ENCODE results near the gene POP4.
A peak's percentile ranks its signal among the peaks of the same experiment; 100 is the strongest.

POP4 gene

DNA sequence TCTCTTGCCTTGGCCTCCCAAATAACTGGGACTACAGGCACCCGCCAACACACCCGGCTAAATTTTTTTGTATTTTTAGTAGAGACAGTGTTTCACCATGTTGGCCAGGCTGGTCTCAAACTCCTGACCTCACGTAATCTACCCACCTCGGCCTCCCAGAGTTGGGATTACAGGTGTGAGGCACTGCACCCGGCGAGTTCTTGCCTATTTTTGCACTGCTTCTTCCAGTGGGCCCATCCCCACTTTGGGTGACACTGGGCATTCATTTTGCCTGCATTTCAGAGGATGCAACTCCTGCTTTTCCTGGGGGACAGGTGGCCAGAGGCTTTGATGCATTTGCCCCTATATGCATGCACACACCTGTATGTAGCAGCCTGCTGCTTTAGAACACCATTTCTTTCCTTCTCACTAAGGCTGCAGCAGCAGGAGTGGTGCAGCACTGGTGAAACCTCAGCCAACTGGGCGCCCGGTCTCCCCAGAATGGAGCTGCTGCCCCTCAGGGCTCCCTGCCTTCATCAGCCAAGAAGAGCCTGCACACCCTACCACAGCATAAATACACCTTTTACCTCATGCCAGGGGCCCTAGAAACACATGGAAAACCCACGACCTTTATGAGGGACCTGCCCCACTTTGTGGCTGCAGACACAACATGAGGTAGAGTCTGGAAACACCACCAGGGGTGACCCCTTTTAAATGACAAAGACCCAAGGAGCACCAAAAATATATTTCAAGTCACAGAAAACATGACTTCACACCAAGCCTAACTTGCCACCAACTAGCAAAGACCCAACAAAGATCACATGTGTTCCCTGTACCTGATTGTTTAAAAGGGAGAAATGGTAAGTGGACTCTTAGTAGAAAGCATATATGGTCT lies 36.8 kb upstream of the POP4 start:
- no peaks in the 10 kb centered on the region for H3K9me3 Mint-ChIP-seq
- ATAC-seq: no peak
- H3K4me3 Mint-ChIP-seq: no peak overlapping the region
- DNase-seq (ENCODE audit: low spot score in 2 of 2): no peak
- peaks cover 13% of the 10 kb centered on the region for H3K4me1 Mint-ChIP-seq
- H3K27ac Mint-ChIP-seq: no peak overlapping the region
- H3K36me3 Mint-ChIP-seq: no peaks in the 10 kb centered on the region

DNA sequence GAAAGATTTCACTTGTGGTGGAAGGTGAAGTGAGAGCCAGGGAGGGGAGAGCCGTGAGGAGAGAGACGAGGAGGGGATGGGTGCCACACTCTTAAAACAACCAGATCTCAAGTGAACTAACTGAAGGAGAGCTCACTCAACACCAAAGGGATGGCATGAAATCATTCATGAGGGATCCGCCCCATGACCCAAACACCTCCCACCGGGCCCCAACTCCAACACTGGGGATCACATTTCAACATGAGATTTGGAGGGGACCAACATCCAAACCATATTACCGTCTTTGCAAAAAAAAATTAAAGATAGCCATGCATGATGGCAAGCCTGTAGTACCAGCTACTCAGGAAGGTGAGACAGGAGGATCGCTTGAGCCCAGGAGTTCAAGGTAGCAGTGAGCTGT lies 34.9 kb upstream of the POP4 start:
- no peak for ATAC-seq
- no peaks in the 10 kb centered on the region for H3K36me3 Mint-ChIP-seq

DNA sequence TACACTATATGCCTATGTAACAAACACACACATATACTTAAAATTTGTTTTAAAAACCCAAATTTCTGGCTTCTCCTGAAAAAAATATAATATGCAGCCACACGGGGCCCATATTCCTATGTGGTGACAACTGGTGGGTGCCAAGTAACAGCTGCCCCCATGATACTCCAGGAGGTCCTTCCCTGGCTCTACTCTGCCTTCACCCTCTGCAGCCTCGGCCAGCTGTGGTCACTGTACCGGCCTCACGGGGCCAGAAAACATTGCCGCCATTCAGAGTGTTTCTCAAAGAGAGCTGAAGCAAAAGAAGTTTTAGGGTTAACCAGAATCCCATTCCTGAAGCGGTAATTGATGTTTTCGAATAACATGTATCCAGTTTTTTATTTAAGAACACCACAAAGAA lies 32.6 kb upstream of the POP4 start:
- no peak overlapping the region for H3K4me3 Mint-ChIP-seq
- peaks cover 27% of the 10 kb centered on the region for H3K4me1 Mint-ChIP-seq
- H3K27ac Mint-ChIP-seq: no peak overlapping the region
- ATAC-seq (no peak), DNase-seq (ENCODE audit: low spot score in 2 of 2) (no peak)
- no peaks in the 10 kb centered on the region for H3K9me3 Mint-ChIP-seq
- H3K36me3 Mint-ChIP-seq: no peaks in the 10 kb centered on the region

More for the DNA sequence above, 34.9 kb upstream of the POP4 start:
- Mint-ChIP-seq H3K9me3 (no peaks in the 10 kb centered on the region), H3K4me1 (peaks cover 17% of the 10 kb centered on the region), H3K4me3 (no peak overlapping the region), H3K27ac (no peak overlapping the region)
- DNase-seq (ENCODE audit: low spot score in 2 of 2): no peak

- DNase-seq (ENCODE audit: low spot score in 2 of 2) (no peak), ATAC-seq (no peak)
- Mint-ChIP-seq H3K4me1 (peaks cover 27% of the 10 kb centered on the region), H3K27ac (no peak overlapping the region), H3K4me3 (no peak overlapping the region), H3K9me3 (no peaks in the 10 kb centered on the region), H3K36me3 (no peaks in the 10 kb centered on the region)
These were observed 31.6 kb upstream of the POP4 start for GRCh38 chr19:29574510-29574909.

DNA sequence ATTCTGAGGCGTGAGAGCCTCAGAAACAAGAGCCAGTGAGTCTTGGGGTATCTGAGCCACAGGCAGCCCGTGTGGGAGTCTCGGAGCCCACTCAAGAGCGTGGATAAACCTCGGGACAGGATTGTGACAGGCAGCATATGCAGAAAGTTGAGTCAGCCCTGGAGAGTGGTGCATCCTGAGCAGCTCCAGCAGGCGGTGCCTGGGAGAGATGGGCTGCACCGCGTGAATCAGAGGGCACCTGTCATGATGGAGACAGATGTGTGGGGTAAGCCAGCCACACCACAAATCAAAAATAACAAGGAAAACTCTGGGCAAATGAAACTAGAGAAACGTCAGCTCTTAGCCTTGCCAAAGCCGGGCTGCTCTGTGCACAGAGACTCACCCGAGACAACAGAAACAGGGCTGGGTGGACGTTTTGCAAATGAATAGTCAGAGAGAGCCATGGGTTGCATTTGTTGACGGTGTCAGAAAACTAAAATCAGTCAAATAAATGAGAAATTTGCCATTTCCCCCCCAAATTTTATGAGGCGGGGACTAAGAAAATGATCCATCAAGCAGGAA lies 30.0 kb upstream of the POP4 start:
- H3K4me3 Mint-ChIP-seq: peak overlapping the region; percentile 36
- H3K9me3 Mint-ChIP-seq: no peaks in the 10 kb centered on the region
- H3K36me3 Mint-ChIP-seq: no peaks in the 10 kb centered on the region
- ATAC-seq (peak; percentile 41), DNase-seq (ENCODE audit: low spot score in 2 of 2) (no peak)
- H3K27ac Mint-ChIP-seq: peak overlapping the region; percentile 39
- peaks cover 27% of the 10 kb centered on the region for H3K4me1 Mint-ChIP-seq

- Mint-ChIP-seq H3K27ac (no peak overlapping the region), H3K4me1 (peaks cover 27% of the 10 kb centered on the region), H3K36me3 (no peaks in the 10 kb centered on the region), H3K4me3 (peak overlapping the region; percentile 36), H3K9me3 (no peaks in the 10 kb centered on the region)
- DNase-seq (ENCODE audit: low spot score in 2 of 2) (no peak), ATAC-seq (peak; percentile 94)
These were observed 29.1 kb upstream of the POP4 start for GRCh38 chr19:29576761-29577648.

DNA sequence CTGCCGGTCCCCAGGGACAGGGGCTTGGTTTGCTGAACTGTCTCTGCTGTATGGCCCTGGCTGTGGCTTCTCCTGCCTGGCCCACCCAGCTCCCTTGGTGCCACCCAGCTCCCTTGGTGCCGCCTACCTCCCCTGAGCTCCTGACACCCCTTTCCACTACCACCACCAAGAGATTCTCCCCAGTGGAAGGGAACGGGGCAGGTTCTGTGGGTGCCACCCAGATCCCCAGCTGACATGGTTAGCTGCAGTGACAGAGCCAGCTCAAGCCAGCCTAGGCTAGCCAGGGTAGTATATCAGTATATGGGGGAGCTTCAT lies 28.5 kb upstream of the POP4 start:
- no peaks in the 10 kb centered on the region for H3K9me3 Mint-ChIP-seq
- peak overlapping the region; percentile 0 for H3K4me3 Mint-ChIP-seq
- no peak for ATAC-seq
- H3K36me3 Mint-ChIP-seq: no peaks in the 10 kb centered on the region
- H3K4me1 Mint-ChIP-seq: peaks cover 27% of the 10 kb centered on the region
- no peak overlapping the region for H3K27ac Mint-ChIP-seq
- no peak for DNase-seq (ENCODE audit: low spot score in 2 of 2)

GRCh38 chr19:29578349-29578748 lies 27.7 kb upstream of the POP4 start:
- no peak overlapping the region for H3K27ac Mint-ChIP-seq
- no peaks in the 10 kb centered on the region for H3K9me3 Mint-ChIP-seq
- ATAC-seq: no peak
- H3K4me3 Mint-ChIP-seq: no peak overlapping the region
- no peaks in the 10 kb centered on the region for H3K36me3 Mint-ChIP-seq
- H3K4me1 Mint-ChIP-seq: peaks cover 27% of the 10 kb centered on the region
- DNase-seq (ENCODE audit: low spot score in 2 of 2): no peak

DNA sequence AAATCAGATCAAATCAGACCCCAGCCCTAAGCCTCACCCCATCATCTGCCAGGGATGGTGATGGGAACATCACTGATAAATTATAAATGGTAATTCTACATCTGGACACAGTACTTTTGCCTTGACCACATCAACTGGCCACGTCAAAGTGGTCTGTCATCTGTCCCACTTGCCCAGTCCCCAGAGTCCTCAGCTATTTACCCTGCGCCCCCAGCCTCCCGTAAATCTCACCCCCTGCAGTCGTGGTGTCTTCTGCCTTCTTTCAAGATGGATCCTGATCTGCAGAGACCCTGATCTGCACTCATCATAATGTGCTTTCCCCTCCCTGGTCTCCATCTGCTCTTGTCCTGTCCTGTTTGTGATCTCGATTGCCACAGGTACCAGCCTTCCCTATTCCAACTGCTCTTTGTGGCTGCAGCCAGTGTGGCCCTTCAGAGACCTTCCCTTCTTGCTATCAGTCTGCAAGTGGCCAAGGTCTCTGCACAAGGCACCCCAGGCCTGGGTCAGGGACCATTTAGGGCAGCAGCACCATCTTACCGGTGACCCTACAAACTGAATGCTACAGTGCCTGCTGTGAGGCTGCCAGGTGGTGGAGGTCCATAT lies 26.7 kb upstream of the POP4 start:
- Mint-ChIP-seq H3K4me3 (no peak overlapping the region), H3K4me1 (peaks cover 36% of the 10 kb centered on the region), H3K9me3 (no peaks in the 10 kb centered on the region), H3K36me3 (peaks cover 6% of the 10 kb centered on the region), H3K27ac (no peak overlapping the region)
- DNase-seq (ENCODE audit: low spot score in 2 of 2) (no peak), ATAC-seq (no peak)

DNA sequence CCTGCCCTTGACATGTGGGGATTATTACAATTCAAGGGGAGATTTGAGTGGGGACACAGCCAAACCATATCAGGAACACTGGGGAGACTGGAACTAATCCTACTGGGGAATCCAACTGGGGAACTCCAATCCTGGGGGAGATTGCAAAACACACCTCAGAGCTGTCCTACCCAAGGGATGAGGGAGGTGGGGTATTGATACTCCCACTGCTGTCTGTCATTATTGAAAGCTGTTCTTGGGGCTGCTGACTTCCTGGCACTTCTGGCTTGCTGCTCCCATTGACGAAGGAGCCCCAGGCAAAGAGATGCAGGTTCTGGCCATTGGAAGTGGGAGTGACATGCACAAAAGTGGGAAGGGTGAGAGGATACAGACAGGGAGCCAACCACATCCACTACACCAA lies 24.7 kb upstream of the POP4 start:
- Mint-ChIP-seq H3K36me3 (peaks cover 6% of the 10 kb centered on the region), H3K4me1 (peaks cover 23% of the 10 kb centered on the region), H3K27ac (no peak overlapping the region), H3K4me3 (no peak overlapping the region), H3K9me3 (no peaks in the 10 kb centered on the region)
- ATAC-seq (no peak), DNase-seq (ENCODE audit: low spot score in 2 of 2) (no peak)

DNA sequence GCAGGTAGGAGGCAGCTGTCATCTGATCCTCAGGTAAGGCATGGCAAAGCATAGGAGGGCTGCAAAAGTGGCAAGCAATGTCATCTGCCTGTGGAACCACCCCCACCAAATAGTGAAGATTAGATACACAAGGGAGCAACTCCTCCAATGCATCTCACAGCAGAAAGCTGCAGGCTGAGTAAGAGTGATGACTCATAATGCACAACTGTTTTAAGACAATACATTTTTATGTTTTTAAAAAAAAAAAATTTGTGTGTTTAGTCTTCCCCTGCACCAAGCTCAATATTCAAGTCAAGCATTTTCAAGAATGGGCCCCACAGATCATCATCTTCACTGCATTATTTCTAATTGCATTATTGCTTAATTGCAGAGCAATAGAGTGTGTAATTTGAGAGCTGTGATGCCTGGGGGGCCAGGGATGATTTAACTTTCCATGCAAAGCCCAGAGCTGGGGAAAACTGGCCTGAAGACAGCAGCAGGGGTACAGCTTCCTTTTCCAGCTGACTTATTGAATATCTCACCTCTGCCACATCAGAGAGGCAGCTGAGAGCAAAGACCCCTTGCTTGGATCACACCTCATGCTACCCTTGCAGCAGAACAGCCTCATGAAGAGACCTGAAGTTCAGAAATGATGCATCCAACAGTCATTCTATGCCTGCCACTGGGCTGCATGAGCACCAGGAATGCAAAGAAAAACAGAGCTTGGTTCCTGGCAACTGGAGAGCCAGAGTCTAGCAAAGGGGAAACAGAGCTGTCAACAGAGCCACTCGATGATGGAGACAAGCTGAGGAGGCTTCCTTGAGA lies 22.7 kb upstream of the POP4 start:
- no peak for DNase-seq (ENCODE audit: low spot score in 2 of 2)
- H3K4me1 Mint-ChIP-seq: peaks cover 27% of the 10 kb centered on the region
- H3K36me3 Mint-ChIP-seq: peaks cover 6% of the 10 kb centered on the region
- no peaks in the 10 kb centered on the region for H3K9me3 Mint-ChIP-seq
- H3K4me3 Mint-ChIP-seq: peak overlapping the region; percentile 22
- no peak for ATAC-seq
- H3K27ac Mint-ChIP-seq: no peak overlapping the region

DNA sequence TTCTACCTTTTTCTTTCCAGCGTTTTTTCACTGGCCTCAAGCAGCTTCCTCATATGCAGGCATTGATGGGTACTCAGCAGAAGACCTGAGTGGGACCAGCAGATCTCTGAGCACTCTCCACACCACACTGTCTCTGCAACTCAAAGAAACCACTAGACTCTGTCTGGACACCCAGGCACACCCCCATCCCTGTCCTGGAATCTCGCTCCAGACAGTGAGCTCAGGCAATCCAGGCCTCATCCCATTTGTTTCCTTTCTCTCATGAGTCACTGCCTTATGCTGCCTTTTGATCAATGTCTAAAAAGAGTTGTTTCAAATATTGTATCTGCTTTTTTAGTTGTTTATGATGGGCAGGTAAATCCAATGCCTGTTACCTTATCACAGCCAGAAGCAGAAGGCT lies 19.7 kb upstream of the POP4 start:
- H3K4me1 Mint-ChIP-seq: peaks cover 27% of the 10 kb centered on the region
- DNase-seq (ENCODE audit: low spot score in 2 of 2): no peak
- H3K36me3 Mint-ChIP-seq: peaks cover 6% of the 10 kb centered on the region
- H3K27ac Mint-ChIP-seq: peak overlapping the region; percentile 44
- H3K4me3 Mint-ChIP-seq: no peak overlapping the region
- peaks cover 2% of the 10 kb centered on the region for H3K9me3 Mint-ChIP-seq
- ATAC-seq: no peak

- H3K27ac Mint-ChIP-seq: peak overlapping the region; percentile 44
- H3K4me3 Mint-ChIP-seq: peak overlapping the region; percentile 13
- peaks cover 2% of the 10 kb centered on the region for H3K9me3 Mint-ChIP-seq
- DNase-seq (ENCODE audit: low spot score in 2 of 2) (no peak), ATAC-seq (no peak)
- peaks cover 6% of the 10 kb centered on the region for H3K36me3 Mint-ChIP-seq
- H3K4me1 Mint-ChIP-seq: peaks cover 27% of the 10 kb centered on the region
These were observed 19.0 kb upstream of the POP4 start for GRCh38 chr19:29587059-29587458.

GRCh38 chr19:29587518-29587986 lies 18.5 kb upstream of the POP4 start:
- peak; percentile 100 for ATAC-seq
- H3K4me1 Mint-ChIP-seq: peaks cover 27% of the 10 kb centered on the region
- peak overlapping the region; percentile 13 for H3K4me3 Mint-ChIP-seq

More at GRCh38 chr19:29587518-29587986, 18.5 kb upstream of the POP4 start:
- Mint-ChIP-seq H3K36me3 (peaks cover 6% of the 10 kb centered on the region), H3K27ac (peak overlapping the region; percentile 44), H3K9me3 (peaks cover 2% of the 10 kb centered on the region)
- DNase-seq (ENCODE audit: low spot score in 2 of 2): peak; percentile 40 to 83
